K562 (cell line): ENCODE results near the gene BTBD1. TPM values are rescaled to one million over a fixed set of nuclear protein-coding genes. Genes with fewer than 3 reads are reported as not detected.

Source experiments
- ATF1 ChIP-seq, 2 experiments: fragments of 450-650 bp in 1 of 2; IDR thresholded peaks; 2 replicates each; pipeline ENCODE4 v1.6.1; 2016; ENCODE audit warnings: missing compliant biosample characterization in 1 of 2, missing genetic modification characterization in 1 of 2
- ATF3 ChIP-seq, 2 experiments: fragments of 450-650 bp in 1 of 2; sonication (generic) in 1 of 2; formaldehyde crosslinking in 1 of 2; IDR thresholded peaks in 1 of 2; conservative IDR thresholded peaks in 1 of 2; 2 replicates each; pipeline versions ENCODE4 v1.6.1 to v1.8.1; 2016 to 2023; ENCODE audit warnings: mild to moderate bottlenecking in 2 of 2, moderate library complexity in 2 of 2, inconsistent platforms in 1 of 2, missing genetic modification reagents in 1 of 2
- DMBX1 ChIP-seq: fragments of 250-450 bp; sonication (Bioruptor Pico); IDR thresholded peaks from 2 replicates; pipeline ENCODE4 v1.8.0; 2022; ENCODE audit warnings: inconsistent platforms, mild to moderate bottlenecking, moderate library complexity, borderline replicate concordance
- ESRRB ChIP-seq: fragments of 250-450 bp; sonication (Bioruptor Pico); IDR thresholded peaks from 2 replicates; pipeline ENCODE4 v1.5.0; 2020; ENCODE audit warnings: mild to moderate bottlenecking, moderate library complexity, borderline replicate concordance
- GMEB1 ChIP-seq: fragments of 250-450 bp; sonication (Bioruptor Pico); IDR thresholded peaks from 2 replicates; pipeline ENCODE4 v1.4.0; 2020; ENCODE audit warnings: mild to moderate bottlenecking
- GTF3C2 ChIP-seq: IDR thresholded peaks from 3 replicates; pipeline ENCODE4 v1.6.1; 2011; ENCODE audit warnings: borderline replicate concordance, mild to moderate bottlenecking, moderate library complexity; ENCODE audit not compliant: insufficient read length; ENCODE audit errors: extremely low read depth
- HDAC2 ChIP-seq: fragments of 450-650 bp; IDR thresholded peaks from 2 replicates; pipeline ENCODE4 v1.6.1; 2016; ENCODE audit warnings: mild to moderate bottlenecking
- MITF ChIP-seq: IDR thresholded peaks from 2 replicates; pipeline ENCODE4 v1.6.1; 2014; ENCODE audit warnings: antibody characterized with exemption
- MTA3 ChIP-seq: fragments of 450-650 bp; formaldehyde crosslinking; IDR thresholded peaks from 2 replicates; pipeline ENCODE4 v1.6.1; 2017; ENCODE audit warnings: mild to moderate bottlenecking, borderline replicate concordance
- NFIC ChIP-seq: fragments of 450-650 bp; IDR thresholded peaks from 2 replicates; pipeline ENCODE4 v1.6.1; 2017; ENCODE audit warnings: mild to moderate bottlenecking, inconsistent platforms
- NFRKB ChIP-seq: fragments of 450-650 bp; IDR thresholded peaks from 2 replicates; pipeline ENCODE4 v1.6.1; 2016; ENCODE audit warnings: low read depth
- POLR2H ChIP-seq: IDR thresholded peaks from 2 replicates; pipeline ENCODE4 v1.6.1; 2016; ENCODE audit warnings: missing genetic modification characterization, low read depth, mild to moderate bottlenecking, control low read depth, missing compliant biosample characterization, moderate library complexity
- RBFOX2 ChIP-seq: fragments of 200-400 bp; formaldehyde crosslinking; IDR thresholded peaks from 2 replicates; pipeline ENCODE4 v1.6.1; 2017; ENCODE audit warnings: low read depth, mild to moderate bottlenecking, low read length, moderate library complexity
- SMAD3 ChIP-seq: fragments of 450-650 bp; formaldehyde crosslinking; conservative IDR thresholded peaks from 2 replicates; pipeline ENCODE4 v1.4.0; 2020; ENCODE audit warnings: mild to moderate bottlenecking
- TAF7 ChIP-seq: fragments of 450-650 bp; IDR thresholded peaks from 2 replicates; pipeline ENCODE4 v1.6.1; 2016; ENCODE audit warnings: missing genetic modification characterization, missing compliant biosample characterization
- ZBTB12 ChIP-seq: fragments of 250-450 bp; sonication (Bioruptor Pico); IDR thresholded peaks from 2 replicates; pipeline ENCODE4 v1.4.0; 2020
- ZNF444 ChIP-seq: fragments of 250-450 bp; sonication (Bioruptor Pico); IDR thresholded peaks from 2 replicates; pipeline ENCODE4 v1.4.0; 2020; ENCODE audit warnings: mild to moderate bottlenecking, moderate library complexity
- ZNF644 ChIP-seq: fragments of 200-800 bp; sonication (Bioruptor generic); IDR thresholded peaks from 2 replicates; pipeline ENCODE4 v1.6.1; 2016; ENCODE audit warnings: low read depth, missing genetic modification characterization, missing compliant biosample characterization
- polyA plus RNA-seq, 8 experiments: library from polyadenylated mRNA; depleted of rRNA in 4 of 8; stranded (reverse) in 5 of 8; unstranded in 3 of 8; fragments of >200 nt; fragmentation: Nextera tagmentation in 2 of 8; fragmentation: Illumina TruSeq in 1 of 8; extraction: Ambion mirVana in 2 of 8; extraction: Trizol in 1 of 8; gene quantifications; 2 replicates each; pipeline versions ENCODE4 v1.2.1 to v1.2.3, GENCODE V29; 2011 to 2014; ENCODE audit warnings: inconsistent platforms in 1 of 8, missing spikeins in 1 of 8
- total RNA-seq, 7 experiments: library from RNA; depleted of rRNA in 6 of 7; stranded (reverse); fragments of >200 nt in 6 of 7; fragmentation: Illumina TruSeq in 2 of 7; extraction: Trizol in 2 of 7; gene quantifications; 2 replicates each; pipeline versions ENCODE4 v1.2.1 to v1.2.3, GENCODE V29; 2011 to 2021; ENCODE audit warnings: low replicate concordance in 1 of 7

The BTBD1 gene
- total and polyA plus RNA-seq, 9 of the 15 experiments (the other 6 are each of a cell fraction or from before 2014, with no cell fraction given) = 19.4 to 106 (median 90.4) TPM

GRCh38 chr15:83092309-83092976 lies 25.4 kb upstream of the BTBD1 start (continued):
- TF ChIP-seq ZBTB12 (peak; percentile 59), POLR2H (tag) (peak; percentile 92), ATF3 (IDR thresholded peaks at IDR 0.05) (peak; percentile 81), ATF3 (CRISPR knock-in tag; conservative IDR thresholded peaks at IDR 0.05) (no peak), MTA3 (peak; percentile 76), TAF7 (tag) (no peak), DMBX1 (peak; percentile 51), HDAC2 (peak; percentile 61; the same call in 1 of the 2 replicates), SMAD3 (CRISPR knock-in tag) (0 out of 2 replicates have a peak, but pooled peaks have one; percentile 26), ZNF644 (tag) (peak; percentile 68; the same call in 1 of the 2 replicates), NFIC (peak; percentile 68), NFRKB (peak; percentile 78), ZNF444 (CRISPR knock-in tag) (0 out of 2 replicates have a peak, but pooled peaks have one; percentile 5), ATF1 (CRISPR knock-in tag; IDR thresholded peaks at IDR 0.05) (no peak), ATF1 (tag; IDR thresholded peaks at IDR 0.05) (peak; percentile 85), GMEB1 (CRISPR knock-in tag) (0 out of 2 replicates have a peak, but pooled peaks have one; percentile 8), ESRRB (CRISPR knock-in tag) (no peak), MITF (peak; percentile 79; the same call in 1 of the 2 replicates), GTF3C2 (no peak), RBFOX2 (peak; percentile 2)
